HG02759 (cell line): Measurements from ENCODE around the gene UGT1A10.
"Not testable (repeated sequence)": the region's sequence is repeated elsewhere in the genome, so short reads cannot be mapped to it uniquely, and the experiment has no call there.

Experiments used
- ATAC-seq: cut with Tn5 transposase; IDR thresholded peaks from one replicate; pipeline ENCODE4 v1.9.1; 2021; ENCODE audit warnings: mild to moderate bottlenecking, moderate library complexity; ENCODE audit not compliant: unreplicated experiment

Gene UGT1A10

DNA sequence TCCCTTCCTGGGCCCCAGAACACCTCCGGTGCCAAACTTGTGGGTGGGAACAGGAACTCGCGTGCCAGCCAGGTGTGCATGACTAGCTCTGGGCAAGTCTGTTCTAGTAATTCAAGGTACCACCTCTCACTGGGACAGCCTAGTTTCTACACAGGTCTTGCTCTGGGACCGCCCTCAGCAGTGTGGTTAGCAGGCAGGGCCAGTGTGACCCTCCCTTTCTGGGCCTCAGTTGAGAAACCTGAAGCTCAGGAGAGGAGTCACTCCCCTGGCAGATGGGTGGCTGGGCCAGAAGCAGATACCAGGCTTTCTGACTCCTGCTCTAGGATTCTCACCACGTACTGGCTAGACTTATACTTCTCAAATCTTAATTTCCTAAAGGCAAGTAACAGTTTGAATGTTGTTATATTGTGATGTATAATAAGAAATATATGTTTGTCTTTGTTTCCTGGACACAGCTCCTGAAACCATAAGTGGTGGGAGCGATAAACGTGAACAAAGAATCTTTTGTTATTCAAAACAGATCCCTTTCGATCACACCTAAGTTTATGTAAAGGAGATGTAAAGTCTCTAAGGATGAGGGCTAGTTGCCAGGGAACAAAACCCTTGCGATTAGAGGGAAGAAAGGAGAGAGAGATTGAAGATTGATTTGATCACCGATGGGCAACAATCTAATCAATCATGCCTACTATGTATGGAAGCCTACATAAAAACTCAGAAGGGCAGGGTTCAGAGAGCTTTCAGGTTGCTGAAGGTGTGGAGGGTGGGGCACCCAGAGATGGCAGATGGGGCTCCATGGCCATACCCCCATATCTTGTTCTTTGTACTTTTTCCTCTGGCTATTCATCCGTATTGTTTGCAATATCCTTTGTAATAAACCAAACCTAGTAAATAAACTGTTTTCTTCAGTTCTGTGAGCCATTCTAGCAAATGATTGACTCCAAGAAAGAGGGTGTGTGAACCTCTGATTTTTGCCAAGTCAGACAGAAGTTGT is 55.5 kb downstream of the UGT1A10 start:
- ATAC-seq: no peak

DNA sequence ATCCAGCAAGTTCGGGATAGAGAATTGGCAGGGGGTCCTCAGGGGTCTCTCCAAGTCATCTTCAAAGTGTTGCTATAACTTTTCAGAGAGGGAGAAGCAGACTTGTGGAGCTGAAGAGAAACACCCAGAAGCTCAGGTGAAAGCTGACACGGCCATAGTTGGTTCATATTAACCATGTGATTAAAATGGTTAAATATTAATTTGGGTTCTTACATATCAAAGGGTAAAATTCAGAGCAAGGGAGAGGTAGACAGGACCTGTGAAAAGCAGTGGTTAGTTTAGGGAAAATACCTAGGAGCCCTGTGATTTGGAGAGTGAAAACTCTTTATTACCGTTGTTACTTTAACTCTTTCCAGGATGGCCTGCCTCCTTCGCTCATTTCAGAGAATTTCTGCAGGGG is 56.4 kb downstream of the UGT1A10 start, which contains the start of gene UGT1A6:
TSS of gene UGT1A6 (plus strand) at position 243 of the 400 bp plus-strand sequence. CDS start at position 358, 115 bp downstream.
- ATAC-seq: no peak

DNA sequence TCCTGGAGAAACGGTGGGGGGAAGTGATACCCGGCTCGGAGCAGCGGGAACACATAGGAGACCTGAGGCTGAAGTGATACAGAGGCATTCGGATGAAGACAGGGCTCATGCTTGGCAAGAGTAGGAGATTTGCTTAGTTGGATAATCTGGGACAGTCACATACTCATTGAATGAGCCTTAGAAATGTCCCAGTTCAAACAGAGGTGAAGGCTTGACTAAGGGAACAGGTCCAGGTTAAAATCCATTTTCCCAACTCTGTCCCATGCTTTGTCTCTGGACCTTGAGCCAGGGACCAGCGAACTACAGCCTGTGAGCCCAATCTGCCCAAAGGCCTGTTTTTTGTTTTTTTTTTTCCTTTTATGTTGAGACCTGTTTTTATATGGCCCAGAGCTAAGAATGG is 57.7 kb downstream of the UGT1A10 start:
- ATAC-seq: no peak

DNA sequence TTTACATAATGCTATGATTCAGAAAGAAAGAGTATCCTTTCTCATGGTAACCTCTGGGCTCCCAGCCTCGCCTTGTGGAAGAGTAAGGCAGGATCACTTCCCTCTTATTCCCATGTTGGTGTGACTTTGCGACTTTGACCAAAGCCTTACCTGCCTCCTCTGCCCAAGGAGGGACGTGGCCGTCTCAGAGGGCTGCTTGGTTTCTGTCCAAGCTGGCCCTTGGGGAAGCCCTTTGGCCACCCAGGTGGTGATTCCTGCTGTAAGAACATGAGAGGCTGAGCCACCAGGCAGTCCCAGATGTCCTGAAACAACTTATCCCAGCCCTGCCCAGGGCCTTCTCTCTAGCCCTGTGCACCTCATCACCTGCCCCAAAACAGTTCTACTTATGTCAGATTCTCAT is 62.5 kb downstream of the UGT1A10 start:
- ATAC-seq: no peak

DNA sequence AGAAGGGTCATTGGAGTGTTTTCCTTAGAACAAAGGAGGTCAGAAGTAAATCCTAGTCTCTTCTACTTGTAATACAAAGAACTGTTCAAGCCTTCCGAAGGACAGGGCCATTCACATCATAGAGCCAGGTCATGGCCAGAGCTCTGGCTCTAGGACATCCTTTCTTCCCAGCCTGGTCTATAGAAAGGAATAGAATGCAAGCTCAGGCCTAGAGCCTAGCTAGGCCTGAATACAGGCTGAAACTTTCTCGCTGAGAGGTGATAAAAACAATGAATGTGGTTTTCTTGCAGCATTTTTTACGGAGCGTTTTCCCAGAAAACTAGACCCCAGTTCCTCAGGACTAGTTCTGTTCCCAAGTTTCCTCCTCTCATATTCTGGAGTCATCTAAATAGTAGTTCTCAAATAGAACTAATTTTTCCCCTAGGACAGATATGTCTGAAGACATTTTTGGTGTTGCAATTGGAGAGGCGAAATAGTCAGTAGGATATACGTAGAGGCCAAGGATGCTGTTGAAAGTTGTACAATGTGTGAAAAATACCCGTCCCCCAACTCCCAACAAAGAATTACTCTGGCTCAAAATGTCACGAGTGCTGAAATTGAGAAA is 63.3 kb downstream of the UGT1A10 start:
- no peak for ATAC-seq

DNA sequence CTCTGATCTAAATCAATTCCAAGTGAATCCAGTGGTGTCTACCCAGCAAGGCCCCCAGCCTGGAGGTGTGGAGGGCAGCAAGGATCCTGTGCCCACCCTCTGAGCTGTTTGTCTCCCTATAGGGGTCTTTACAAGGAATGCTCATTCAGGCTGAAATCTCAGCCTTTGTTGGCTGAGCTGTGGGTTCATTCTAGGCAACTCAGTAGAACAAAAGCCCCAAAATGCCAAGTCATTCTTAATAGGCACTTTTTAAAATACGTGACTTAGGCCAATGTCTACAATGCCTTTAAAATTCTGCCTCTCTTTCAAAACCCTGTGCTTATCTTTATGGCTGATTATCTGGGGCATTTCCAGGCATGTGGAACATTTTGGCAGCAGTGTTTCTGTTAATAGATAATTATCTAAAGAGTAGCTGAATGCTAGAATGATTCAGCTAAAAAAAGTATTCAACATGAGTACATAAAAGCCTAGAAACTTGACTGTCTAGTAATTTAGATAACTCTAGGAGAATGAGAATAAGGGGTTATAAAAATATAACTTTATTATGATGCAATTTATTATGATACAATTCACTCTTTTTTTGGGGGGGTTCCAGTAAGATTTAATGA is 63.9 kb downstream of the UGT1A10 start:
- no peak for ATAC-seq

DNA sequence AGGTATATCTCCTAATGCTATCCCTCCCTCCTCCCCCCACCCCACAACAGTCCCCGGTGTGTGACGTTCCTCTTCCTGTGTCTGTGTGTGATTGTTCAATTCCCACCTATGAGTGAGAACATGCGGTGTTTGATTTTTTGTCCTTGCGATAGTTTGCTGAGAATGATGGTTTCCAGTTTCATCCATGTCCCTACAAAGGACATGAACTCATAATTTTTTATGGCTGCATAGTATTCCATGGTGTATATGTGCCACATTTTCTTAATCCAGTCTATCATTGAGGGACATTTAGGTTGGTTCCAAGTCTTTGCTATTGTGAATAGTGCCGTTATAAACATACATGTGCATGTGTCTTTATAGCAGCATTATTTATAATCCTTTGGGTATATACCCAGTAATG is 64.6 kb downstream of the UGT1A10 start:
- not testable (repeated sequence) for ATAC-seq

DNA sequence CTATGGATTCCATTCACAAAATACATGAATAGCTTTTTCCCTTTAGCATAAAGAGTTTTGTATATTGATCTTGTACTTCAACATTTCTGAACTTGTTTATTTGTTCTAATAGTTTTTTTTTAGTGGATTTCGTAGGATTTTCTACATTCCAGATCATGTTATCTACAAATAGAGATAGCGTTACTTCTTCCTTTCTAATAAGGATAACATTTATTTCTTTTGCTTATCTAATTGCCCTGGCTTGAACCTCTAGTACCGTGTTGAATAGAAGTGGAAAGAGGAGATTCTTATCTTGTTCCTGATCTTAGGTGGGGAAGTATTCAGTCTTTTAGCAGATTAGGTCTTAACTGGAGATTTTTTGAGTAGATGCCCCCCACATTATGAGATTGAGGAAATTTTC is 66.0 kb downstream of the UGT1A10 start:
- no peak for ATAC-seq

DNA sequence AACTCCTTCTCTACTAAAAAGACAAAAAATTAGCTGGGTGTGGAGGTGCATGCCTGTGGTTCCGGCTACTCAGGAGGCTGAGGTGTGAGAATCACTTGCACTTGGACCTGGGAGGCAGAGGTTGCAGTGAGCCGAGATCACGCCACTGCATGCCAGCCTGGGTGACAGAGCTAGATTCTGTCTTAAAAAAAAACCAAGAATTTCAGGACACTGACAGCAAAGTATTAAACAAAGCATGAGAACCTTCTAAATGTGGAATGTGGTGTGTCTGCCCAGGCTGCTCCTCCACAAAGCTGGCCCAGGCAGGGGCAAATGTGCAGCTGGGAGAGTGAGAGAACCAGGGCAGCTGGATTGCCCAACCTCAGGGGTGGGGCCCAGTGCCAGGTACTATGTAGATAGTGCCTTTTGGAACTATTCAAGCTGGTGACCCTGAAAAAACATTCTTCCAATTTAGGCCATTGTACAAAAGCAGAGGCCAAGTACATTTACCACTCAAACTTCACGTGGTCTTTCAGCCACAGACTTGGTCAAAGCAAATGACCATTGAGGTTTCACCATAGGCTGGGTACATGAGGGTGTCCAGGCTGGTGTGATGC is 69.8 kb downstream of the UGT1A10 start:
- ATAC-seq: no peak

DNA sequence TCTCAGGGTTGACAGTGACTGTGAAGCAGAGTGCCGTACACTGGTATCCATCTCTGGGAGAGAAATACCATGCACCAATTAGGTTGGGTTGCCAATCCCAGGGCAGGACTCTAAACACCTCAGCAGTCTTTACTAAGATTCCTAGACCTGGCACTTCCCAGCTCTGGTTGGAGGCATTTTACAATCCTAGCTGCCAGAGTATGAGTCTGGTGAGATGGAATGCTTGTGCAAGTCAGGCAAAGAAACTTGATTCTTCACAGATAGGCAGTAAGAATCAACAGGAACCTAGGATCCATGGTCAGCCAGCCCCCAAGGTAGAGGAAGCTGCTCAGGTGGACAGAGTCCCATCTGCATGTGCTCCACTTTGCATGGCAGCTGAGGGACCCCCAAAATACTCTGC is 70.5 kb downstream of the UGT1A10 start:
- no peak for ATAC-seq

DNA sequence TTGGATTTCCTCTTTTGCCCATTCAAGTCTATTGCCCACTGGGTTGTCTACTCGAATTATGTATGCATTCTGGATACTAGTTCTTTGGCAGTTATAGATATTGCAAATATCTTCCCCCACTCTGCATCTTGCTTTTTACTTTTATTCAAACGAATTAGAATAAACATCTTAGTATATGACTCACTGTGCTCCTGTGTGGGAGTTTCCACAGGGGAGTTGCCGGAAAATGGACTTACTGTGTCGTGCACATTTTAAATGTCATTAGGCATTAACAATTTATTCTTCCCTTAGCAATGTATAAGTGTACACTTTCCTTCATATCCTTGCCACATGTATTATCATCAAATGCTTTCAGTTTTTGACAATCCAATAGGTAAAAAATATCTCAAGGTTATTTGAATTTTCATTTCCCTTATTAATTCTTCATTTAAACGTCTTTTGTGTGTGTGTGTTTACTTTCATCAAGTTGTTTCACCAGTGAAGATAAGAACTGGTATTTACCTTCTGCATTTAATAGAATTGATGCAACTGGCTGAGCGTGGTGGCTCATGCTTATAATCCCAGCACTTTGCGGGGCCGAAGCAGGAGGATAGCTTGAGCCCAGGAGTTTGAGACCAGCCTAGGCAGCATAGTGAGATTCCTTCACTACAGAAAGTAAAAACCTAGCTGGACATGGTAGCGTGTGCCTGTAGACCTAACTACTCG is 71.8 kb downstream of the UGT1A10 start:
- no peak for ATAC-seq

DNA sequence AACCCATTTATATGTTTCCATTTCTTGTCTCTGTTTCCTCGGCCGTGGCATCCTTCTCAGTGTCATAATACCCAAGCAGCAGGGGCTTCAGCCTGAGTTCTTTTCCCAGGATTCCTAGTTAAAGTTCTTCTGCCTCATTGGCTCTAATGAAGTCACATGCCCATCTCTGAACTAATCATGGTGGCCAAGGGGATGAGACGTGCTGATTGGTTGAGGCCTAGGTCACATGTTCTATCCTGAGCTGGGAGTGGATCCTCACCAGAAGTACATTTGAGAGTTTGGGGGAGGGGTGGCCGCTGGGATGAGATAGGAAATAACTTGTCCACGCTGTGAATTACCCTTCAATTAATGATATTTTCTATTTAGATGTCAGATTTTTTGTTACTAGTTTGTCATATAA is 72.7 kb downstream of the UGT1A10 start:
- no peak for ATAC-seq

DNA sequence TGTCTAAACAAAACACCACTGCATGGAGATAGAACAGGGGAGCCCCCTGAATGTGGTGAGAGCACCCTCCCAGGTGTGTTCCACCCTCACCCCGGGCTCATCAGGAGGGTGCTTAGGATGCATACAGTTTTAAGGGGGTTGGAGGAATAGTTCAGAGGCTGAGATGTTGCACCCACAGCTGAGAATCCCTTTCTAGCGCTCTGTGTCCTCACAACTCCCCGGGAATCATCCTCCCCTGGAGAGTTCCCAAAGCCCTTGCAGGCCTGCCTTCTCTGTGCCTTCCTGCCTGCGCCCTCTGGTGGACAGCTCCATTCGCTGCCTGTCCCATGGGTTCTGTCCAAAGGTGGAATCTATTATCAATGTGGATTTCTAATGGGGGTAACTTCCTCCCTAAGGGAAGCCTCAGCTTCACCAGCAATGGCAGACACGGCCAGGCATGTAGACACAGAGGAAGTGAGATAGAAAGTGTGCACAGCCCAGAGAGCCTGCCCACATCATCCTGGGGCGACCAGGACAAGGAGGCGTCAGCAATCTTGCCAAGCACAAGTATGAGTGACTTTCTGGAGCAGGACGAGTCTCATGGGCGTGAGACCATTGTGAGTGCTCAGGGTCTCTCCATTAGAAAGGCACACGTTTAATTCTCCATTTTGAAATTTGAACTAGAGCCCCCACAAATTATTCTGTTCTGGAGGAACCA is 75.2 kb downstream of the UGT1A10 start:
- no peak for ATAC-seq

DNA sequence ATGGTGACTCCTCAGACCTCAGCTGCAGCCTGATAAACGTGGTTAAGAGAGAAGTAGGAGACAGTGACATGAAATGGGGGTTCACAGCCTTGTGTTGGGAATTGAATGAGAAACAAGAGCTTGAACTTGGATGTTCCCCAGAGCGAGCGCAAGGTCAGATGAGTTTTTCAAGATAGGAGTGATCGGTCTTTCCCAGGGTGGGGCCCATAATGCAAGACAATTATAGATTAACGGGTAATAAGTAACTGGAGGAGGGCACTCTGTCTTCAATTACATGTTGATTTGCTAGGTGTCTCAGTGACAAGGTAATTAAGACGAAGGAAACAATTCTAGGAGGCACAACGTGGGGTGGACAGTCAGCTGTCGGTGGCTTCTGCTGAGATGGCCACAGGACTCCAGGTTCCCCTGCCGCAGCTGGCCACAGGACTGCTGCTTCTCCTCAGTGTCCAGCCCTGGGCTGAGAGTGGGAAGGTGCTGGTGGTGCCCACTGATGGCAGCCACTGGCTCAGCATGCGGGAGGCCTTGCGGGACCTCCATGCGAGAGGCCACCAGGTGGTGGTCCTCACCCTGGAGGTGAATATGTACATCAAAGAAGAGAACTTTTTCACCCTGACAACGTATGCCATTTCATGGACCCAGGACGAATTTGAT is 76.5 kb downstream of the UGT1A10 start, which contains the start of gene UGT1A5:
TSS of gene UGT1A5 (plus strand) at position 297 of the 651 bp plus-strand sequence. CDS start at position 382, 85 bp downstream.
- ATAC-seq: no peak

DNA sequence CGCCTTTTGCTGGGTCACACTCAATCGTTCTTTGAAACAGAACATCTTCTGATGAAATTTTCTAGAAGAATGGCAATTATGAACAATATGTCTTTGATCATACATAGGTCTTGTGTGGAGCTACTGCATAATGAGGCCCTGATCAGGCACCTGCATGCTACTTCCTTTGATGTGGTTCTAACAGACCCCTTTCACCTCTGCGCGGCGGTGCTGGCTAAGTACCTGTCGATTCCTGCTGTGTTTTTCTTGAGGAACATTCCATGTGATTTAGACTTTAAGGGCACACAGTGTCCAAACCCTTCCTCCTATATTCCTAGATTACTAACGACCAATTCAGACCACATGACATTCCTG is 77.0 kb downstream of the UGT1A10 start:
- no peak for ATAC-seq

DNA sequence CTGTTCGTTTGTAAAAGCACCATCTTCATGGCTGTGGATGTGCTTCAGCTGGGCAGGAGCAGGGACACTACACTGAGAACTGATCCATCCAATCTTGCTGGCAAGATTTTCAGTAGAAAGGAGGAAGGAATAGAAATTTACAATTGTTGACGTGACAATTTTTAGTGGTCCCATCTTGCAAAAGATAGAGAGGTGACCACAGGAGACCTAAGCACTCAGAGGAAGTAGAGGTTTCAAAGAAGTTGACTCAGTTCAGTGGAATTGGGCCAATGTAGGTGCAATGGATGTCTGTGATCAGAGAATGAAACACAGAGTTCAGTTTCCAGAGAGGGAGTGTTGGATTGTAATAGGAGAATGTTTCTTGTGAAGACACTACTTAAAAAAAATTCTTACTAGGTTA is 77.9 kb downstream of the UGT1A10 start:
- no peak for ATAC-seq

DNA sequence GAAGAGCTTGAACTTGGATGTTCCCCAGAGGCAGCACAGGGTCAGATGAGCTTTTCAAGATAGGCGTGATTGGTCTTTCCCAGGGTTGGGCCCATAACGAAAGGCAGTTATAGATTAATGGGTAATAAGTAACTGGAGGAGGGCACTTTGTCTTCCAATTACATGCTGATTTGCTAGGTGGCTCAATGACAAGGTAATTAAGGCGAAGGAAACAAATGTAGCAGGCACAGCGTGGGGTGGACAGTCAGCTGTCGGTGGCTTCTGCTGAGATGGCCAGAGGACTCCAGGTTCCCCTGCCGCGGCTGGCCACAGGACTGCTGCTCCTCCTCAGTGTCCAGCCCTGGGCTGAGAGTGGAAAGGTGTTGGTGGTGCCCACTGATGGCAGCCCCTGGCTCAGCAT is 82.3 kb downstream of the UGT1A10 start, which contains the start of gene UGT1A4:
TSS of gene UGT1A4 (plus strand) at position 185 of the 400 bp plus-strand sequence. CDS start at position 270, 85 bp downstream.
- no peak for ATAC-seq

DNA sequence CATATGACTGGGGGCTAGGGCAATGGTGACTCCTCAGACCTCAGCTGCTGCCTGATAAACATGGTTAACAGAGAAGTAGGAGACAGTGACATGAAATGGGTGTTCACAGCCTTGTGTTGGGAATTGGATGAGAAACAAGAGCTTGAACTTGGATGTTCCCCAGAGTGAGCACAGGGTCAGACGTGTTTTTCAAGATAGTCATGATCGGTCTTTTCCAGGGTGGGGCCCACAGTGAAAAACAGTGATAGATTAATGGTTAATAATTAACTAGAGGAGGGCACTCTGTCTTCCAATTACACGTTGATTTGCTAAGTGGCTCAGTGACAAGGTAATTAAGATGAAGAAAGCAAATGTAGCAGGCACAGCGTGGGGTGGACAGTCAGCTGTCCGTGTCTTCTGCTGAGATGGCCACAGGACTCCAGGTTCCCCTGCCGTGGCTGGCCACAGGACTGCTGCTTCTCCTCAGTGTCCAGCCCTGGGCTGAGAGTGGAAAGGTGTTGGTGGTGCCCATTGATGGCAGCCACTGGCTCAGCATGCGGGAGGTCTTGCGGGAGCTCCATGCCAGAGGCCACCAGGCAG is 92.6 kb downstream of the UGT1A10 start, which contains the start of gene UGT1A3:
TSS of gene UGT1A3 (plus strand) at position 320 of the 579 bp plus-strand sequence. CDS start at position 405, 85 bp downstream.
- ATAC-seq: no peak
